ENCODE results near the gene STXBP5. TPM values are rescaled to one million over a fixed set of nuclear protein-coding genes. Genes with fewer than 3 reads are reported as not detected.

Gene STXBP5
- total and polyA plus RNA-seq, 8 donors: 11.1 to 27.7 (median 13.3) TPM

GRCh38 chr6:147395158-147395557 is 190.9 kb downstream of the STXBP5 start:
- ATAC-seq (no peak), DNase-seq (no peak)
- no peaks in the 10 kb centered on the region for H3K27me3 ChIP-seq
- H3K9me3 ChIP-seq: peaks cover 0 to 2% of the 10 kb centered on the region in 2 donors
- H3K4me3 ChIP-seq: no peak overlapping the region
- TF ChIP-seq CTCF (IDR thresholded peaks at IDR 0.05): no peak
- H3K4me1 ChIP-seq: no peaks in the 10 kb centered on the region
- intact Hi-C loops (cut with DNase I): no loop called here
- H3K36me3 ChIP-seq: no peaks in the 10 kb centered on the region
- H3K27ac ChIP-seq: no peak overlapping the region

- Histone ChIP-seq H3K4me1 (no peaks in the 10 kb centered on the region), H3K4me3 (no peak overlapping the region), H3K9me3 (peaks cover 0 to 22% of the 10 kb centered on the region in 2 donors), H3K27ac (no peak overlapping the region), H3K36me3 (no peaks in the 10 kb centered on the region), H3K27me3 (no peaks in the 10 kb centered on the region)
- no peak for TF ChIP-seq CTCF (IDR thresholded peaks at IDR 0.05)
- DNase-seq: no peak
- no peak for ATAC-seq
- intact Hi-C loops (cut with DNase I): no loop called here
These were observed 193.1 kb downstream of the STXBP5 start for GRCh38 chr6:147397306-147397705.

DNA sequence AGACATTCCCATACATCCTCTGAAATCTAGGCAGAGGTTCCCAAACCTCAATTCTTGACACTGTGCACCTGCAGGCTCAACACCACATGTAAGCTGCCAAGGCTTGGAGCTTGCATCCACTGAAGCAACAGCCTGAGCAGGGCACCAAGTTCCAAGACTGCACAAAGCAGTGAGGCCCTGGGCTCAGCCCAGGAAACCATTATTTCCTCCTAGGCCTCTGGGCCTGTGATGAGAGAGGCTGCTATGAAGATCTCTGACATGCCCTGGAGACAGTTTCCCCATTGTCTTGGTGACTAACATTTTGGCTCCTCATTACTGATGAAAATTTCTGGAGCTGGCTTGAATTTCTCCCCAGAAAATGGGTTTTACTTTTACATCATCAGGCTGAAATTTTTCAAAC is 196.8 kb downstream of the STXBP5 start:
- no peaks in the 10 kb centered on the region for H3K36me3 ChIP-seq
- no peak overlapping the region for H3K27ac ChIP-seq
- no peak for TF ChIP-seq CTCF (IDR thresholded peaks at IDR 0.05)
- H3K4me3 ChIP-seq: no peak overlapping the region
- ATAC-seq (no peak), DNase-seq (peak in 1 of 4 donors; percentile 17)
- no peaks in the 10 kb centered on the region for H3K4me1 ChIP-seq
- intact Hi-C loops (cut with DNase I): no loop called here
- no peaks in the 10 kb centered on the region for H3K27me3 ChIP-seq
- peaks cover 0 to 24% of the 10 kb centered on the region in 2 donors for H3K9me3 ChIP-seq

GRCh38 chr6:147401779-147402178 is 197.6 kb downstream of the STXBP5 start:
- Histone ChIP-seq H3K4me1 (no peaks in the 10 kb centered on the region), H3K27ac (no peak overlapping the region), H3K36me3 (no peaks in the 10 kb centered on the region), H3K4me3 (no peak overlapping the region), H3K9me3 (peaks cover 0 to 28% of the 10 kb centered on the region in 2 donors), H3K27me3 (no peaks in the 10 kb centered on the region)
- TF ChIP-seq CTCF (IDR thresholded peaks at IDR 0.05): no peak
- ATAC-seq (no peak), DNase-seq (no peak)
- intact Hi-C loops (cut with DNase I): no loop called here

DNA sequence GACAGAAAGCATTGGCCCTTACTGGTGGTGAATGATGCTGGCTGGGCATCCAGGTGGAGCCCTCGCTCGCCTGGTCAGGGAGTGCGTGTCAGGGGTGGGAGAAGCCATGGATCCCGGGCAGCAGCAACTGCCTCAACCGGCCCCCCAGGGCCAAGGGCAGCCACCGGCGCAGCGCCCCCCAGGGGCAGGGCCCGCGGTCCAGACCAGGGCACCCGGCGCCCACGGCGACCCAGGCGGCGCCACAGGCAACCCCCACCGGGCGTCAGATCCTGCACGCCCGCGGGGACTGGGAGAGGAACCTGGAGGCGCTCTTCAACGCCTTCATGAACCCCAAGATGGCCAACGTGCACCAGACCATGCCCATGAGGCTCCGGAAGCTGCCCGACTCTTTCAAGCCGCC is 202.6 kb downstream of the STXBP5 start:
- ATAC-seq (no peak), DNase-seq (peak in 1 of 4 donors; percentile 58)
- intact Hi-C loops (cut with DNase I): no loop called here

More for the DNA sequence above, 202.6 kb downstream of the STXBP5 start:
- Histone ChIP-seq H3K4me3 (no peak overlapping the region), H3K36me3 (no peaks in the 10 kb centered on the region), H3K27me3 (no peaks in the 10 kb centered on the region), H3K4me1 (no peaks in the 10 kb centered on the region), H3K27ac (no peak overlapping the region), H3K9me3 (peaks cover 0 to 12% of the 10 kb centered on the region in 2 donors)
- TF ChIP-seq CTCF (IDR thresholded peaks at IDR 0.05): no peak
